Measurements from ENCODE around the gene TTC7B. TPM values are rescaled to one million over a fixed set of nuclear protein-coding genes. Genes with fewer than 3 reads are reported as not detected.

TTC7B gene
- total and polyA plus RNA-seq, 2 donors (not counting 3 experiments of a cell fraction or from before 2014, with no cell fraction given), result 46.8 to 76.5 TPM

- no TSS peak for BruUV-seq (replicated peaks)
These were observed 60.4 kb downstream of the TTC7B start for GRCh38 chr14:90755661-90756304.

More at GRCh38 chr14:90755661-90756304, 60.4 kb downstream of the TTC7B start:
- H3K27ac ChIP-seq (ENCODE audit: insufficient read depth, low read depth, low read length), result no peak overlapping the region
- H3K79me2 ChIP-seq (ENCODE audit: control insufficient read depth, insufficient read depth, low read length), result no peaks in the 10 kb centered on the region
- FAIRE-seq (no peak), DNase-seq (ENCODE audit: low read depth, low spot score) (no peak)
- no peak overlapping the region for H2AFZ ChIP-seq (ENCODE audit: low read depth, low read length)
- no peaks in the 10 kb centered on the region for H3K9me1 ChIP-seq (replicated peaks; ENCODE audit: control insufficient read depth, extremely low read depth, insufficient read depth, low read length)
- peaks cover 15% of the 10 kb centered on the region for H3K4me1 ChIP-seq (ENCODE audit: control insufficient read depth, extremely low read depth, insufficient read depth, low read length)
- ChIA-PET CTCF (interaction anchor here (1.1 to 1.4 kb wide), 2 partner anchors 21 to 48 kb away, joined by 3 to 4 read pairs; no protein-coding TSS in a partner anchor), POLR2A (no interaction called here)
- no peaks in the 10 kb centered on the region for H3K9me3 ChIP-seq (replicated peaks; ENCODE audit: control insufficient read depth, insufficient read depth, low read length)
- no peak overlapping the region for H3K4me3 ChIP-seq (replicated peaks in 1 of 3; ENCODE audit: insufficient read depth in 1 of 3, low read depth in 1 of 3, low read length in 3 of 3)
- no peak overlapping the region for H3K4me2 ChIP-seq (ENCODE audit: insufficient read depth, low read length)
- H3K36me3 ChIP-seq (ENCODE audit: control insufficient read depth in 2 of 2, extremely low read depth in 1 of 2, insufficient read depth in 2 of 2, low read length in 2 of 2), result no peaks in the 10 kb centered on the region
- dilution Hi-C loops (cut with MboI; ENCODE audit: extremely low pct_ligation_motif_present, low sequenced_read_pairs) (no loop called here), intact Hi-C loops (cut with micrococcal nuclease) (loop anchor here (5.0 kb wide), 1 partner anchor 468 kb away; no protein-coding TSS in a partner anchor)
- no peaks in the 10 kb centered on the region for H3K27me3 ChIP-seq (ENCODE audit: control insufficient read depth in 2 of 2, insufficient read depth in 2 of 2, low read length in 2 of 2)
- TF ChIP-seq POLR2AphosphoS5 (IDR thresholded peaks at IDR 0.05; ENCODE audit: insufficient read depth, low read depth, low read length) (no peak), FOS (IDR thresholded peaks at IDR 0.05; ENCODE audit: borderline replicate concordance, insufficient read depth, low read length) (peak; percentile 56), GATA2 (IDR thresholded peaks at IDR 0.05; ENCODE audit: insufficient read depth, insufficient read length, low read depth, low read length) (no peak), POLR2A (IDR thresholded peaks at IDR 0.05; ENCODE audit: low read depth, low read length) (no peak), CTCF (IDR thresholded peaks at IDR 0.05; ENCODE audit: extremely low read depth in 1 of 2, insufficient read depth in 1 of 2, low read depth in 1 of 2, low read length in 2 of 2) (no peak)
- H4K20me1 ChIP-seq (replicated peaks; ENCODE audit: control insufficient read depth, extremely low read depth, insufficient read depth, low read length), result no peaks in the 10 kb centered on the region
- H3K9ac ChIP-seq (replicated peaks; ENCODE audit: extremely low read depth, insufficient read depth, low read length), result no peak overlapping the region

Data from endothelial cell of umbilical vein (primary cell).